DND-41 (cell line): ENCODE measurements around the gene KRTCAP3.

Experiments
- EZH2 ChIP-seq: IDR thresholded peaks from 3 replicates; pipeline ENCODE4 v1.6.1; 2012; ENCODE audit warnings: borderline replicate concordance, low read depth, mild to moderate bottlenecking, moderate library complexity, low read length, inconsistent platforms; ENCODE audit not compliant: severe bottlenecking
- TF ChIP-seq, protein P1 (sequence below): IDR thresholded peaks from 2 replicates; pipeline ENCODE4 v1.5.1; 2012; ENCODE audit warnings: borderline replicate concordance, low read length, moderate library complexity, mild to moderate bottlenecking; ENCODE audit not compliant: poor library complexity, severe bottlenecking; ENCODE audit errors: extremely low read depth

DNA sequence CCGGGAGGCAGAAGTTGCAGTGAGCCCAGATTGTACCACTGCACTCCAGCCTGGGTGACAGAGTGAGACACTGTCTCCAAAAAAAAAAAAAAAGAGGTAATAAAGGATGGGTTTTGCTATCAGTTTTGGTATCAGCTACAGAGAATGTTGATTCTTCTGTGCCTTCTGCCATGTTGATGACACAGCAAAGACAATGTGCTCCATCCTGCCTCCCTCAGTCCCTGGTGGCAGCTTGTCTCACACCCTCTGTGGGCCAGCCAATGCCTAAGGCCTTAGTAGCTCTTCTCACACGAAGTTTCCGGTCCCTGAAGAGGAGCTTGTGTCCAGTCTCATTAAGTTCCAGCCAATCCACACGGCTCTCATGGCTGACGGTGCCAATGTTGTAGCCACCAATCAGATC is 29.8 kb downstream of the KRTCAP3 start:
- TF ChIP-seq, protein P1, sequence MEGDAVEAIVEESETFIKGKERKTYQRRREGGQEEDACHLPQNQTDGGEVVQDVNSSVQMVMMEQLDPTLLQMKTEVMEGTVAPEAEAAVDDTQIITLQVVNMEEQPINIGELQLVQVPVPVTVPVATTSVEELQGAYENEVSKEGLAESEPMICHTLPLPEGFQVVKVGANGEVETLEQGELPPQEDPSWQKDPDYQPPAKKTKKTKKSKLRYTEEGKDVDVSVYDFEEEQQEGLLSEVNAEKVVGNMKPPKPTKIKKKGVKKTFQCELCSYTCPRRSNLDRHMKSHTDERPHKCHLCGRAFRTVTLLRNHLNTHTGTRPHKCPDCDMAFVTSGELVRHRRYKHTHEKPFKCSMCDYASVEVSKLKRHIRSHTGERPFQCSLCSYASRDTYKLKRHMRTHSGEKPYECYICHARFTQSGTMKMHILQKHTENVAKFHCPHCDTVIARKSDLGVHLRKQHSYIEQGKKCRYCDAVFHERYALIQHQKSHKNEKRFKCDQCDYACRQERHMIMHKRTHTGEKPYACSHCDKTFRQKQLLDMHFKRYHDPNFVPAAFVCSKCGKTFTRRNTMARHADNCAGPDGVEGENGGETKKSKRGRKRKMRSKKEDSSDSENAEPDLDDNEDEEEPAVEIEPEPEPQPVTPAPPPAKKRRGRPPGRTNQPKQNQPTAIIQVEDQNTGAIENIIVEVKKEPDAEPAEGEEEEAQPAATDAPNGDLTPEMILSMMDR: no peak
- no peak for TF ChIP-seq EZH2
